ENCODE measurements around the gene SMOC1.

The SMOC1 gene

DNA sequence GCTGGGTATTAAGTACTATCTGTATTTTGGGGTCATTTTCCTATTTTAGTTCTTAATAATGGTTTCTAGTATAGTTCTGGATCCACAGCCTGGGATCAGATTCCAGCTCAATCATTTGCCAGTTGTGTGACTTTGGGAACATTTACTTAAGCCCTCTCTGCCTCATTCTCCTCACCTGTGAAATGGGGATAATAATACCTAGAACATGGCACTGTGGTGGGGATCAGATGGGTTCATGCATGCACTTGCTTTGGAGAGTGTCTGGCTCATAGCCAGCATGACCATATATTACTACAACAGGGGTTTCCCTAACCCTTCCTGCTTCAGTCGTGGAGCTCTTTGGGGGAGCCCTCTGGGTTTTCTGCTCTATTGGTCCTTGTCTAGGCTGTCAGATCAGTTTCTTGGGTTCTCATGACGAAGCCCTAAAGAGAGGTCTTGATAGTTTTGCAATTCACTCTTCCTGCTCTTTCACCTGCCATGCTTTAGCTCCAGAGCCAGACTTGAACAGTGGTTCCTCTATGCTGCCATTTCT is 34.1 kb upstream of the SMOC1 start:
- no peak overlapping the region for H3K27ac ChIP-seq
- TF ChIP-seq, protein P1, sequence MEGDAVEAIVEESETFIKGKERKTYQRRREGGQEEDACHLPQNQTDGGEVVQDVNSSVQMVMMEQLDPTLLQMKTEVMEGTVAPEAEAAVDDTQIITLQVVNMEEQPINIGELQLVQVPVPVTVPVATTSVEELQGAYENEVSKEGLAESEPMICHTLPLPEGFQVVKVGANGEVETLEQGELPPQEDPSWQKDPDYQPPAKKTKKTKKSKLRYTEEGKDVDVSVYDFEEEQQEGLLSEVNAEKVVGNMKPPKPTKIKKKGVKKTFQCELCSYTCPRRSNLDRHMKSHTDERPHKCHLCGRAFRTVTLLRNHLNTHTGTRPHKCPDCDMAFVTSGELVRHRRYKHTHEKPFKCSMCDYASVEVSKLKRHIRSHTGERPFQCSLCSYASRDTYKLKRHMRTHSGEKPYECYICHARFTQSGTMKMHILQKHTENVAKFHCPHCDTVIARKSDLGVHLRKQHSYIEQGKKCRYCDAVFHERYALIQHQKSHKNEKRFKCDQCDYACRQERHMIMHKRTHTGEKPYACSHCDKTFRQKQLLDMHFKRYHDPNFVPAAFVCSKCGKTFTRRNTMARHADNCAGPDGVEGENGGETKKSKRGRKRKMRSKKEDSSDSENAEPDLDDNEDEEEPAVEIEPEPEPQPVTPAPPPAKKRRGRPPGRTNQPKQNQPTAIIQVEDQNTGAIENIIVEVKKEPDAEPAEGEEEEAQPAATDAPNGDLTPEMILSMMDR (IDR thresholded peaks at IDR 0.05): no peak
- no peak for TF ChIP-seq ZFX (IDR thresholded peaks at IDR 0.05; ENCODE audit: borderline replicate concordance)

DNA sequence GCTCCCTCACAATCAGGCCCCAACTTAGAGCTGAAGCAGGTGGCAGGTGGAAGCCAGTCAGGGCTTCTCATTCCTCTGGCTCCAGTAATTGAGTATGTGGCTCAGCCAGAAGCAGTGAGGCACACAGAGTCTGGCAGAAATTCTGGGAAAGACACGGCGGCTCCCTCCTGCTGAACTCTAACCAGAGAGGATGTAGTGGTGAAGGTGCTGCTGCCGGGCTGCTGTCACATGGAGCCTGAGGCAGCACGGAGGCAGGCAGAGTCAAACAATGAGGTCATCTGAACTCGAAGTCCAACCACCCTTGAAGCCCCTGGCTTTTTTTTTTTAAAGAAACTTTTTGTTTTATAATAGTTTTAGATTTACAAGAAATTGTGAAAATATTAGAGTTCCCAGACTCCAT is 33.4 kb upstream of the SMOC1 start:
- TF ChIP-seq, protein P1 (IDR thresholded peaks at IDR 0.05): no peak
- no peak for TF ChIP-seq ZFX (IDR thresholded peaks at IDR 0.05; ENCODE audit: borderline replicate concordance)
- H3K27ac ChIP-seq: no peak overlapping the region

DNA sequence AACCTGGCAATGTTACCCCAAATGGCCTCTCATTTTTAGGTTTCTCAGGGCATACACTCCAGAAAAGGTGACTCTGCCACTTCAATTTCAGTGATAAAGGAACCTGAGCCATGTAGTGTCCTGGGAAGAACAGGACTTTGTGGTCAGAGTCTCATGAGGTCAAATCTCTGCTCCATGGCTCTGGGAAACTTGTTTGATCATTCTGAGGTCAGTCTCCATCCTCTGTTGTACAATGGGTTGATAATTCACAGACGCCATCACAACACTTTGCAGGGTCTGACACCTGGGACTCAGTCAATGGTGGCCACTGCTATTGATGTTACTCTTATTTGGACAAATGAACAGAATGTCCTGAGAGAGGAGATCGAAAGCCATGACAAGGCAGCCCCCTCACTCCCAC is 31.1 kb upstream of the SMOC1 start:
- TF ChIP-seq ZFX (IDR thresholded peaks at IDR 0.05; ENCODE audit: borderline replicate concordance): no peak
- TF ChIP-seq, protein P1 (IDR thresholded peaks at IDR 0.05): no peak
- H3K27ac ChIP-seq: no peak overlapping the region

DNA sequence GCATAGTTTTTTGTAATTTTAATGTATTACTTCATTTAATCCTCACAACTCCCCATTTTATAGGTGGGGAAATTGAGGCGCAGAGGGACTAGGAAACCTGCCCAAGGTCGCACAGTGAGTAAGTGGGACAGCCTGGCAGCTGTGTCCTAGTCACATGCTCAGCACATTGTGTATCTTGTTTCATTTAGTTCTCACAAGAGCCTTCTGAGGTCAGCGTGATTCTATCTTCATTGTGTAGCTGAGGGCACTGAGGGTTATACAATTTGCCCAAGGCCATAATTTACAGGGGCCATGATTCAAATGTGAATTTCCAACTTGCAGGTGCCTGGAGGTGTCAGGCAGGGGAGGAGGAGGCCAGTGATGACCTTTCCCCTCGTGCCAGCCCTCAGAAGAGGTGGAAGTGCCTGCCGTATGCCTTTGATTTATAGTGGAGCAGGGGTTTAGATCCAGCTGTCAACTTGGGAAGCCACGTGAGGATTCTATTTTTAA is 30.3 kb upstream of the SMOC1 start:
- H3K27ac ChIP-seq: no peak overlapping the region
- TF ChIP-seq, protein P1 (IDR thresholded peaks at IDR 0.05): no peak
- no peak for TF ChIP-seq ZFX (IDR thresholded peaks at IDR 0.05; ENCODE audit: borderline replicate concordance)

DNA sequence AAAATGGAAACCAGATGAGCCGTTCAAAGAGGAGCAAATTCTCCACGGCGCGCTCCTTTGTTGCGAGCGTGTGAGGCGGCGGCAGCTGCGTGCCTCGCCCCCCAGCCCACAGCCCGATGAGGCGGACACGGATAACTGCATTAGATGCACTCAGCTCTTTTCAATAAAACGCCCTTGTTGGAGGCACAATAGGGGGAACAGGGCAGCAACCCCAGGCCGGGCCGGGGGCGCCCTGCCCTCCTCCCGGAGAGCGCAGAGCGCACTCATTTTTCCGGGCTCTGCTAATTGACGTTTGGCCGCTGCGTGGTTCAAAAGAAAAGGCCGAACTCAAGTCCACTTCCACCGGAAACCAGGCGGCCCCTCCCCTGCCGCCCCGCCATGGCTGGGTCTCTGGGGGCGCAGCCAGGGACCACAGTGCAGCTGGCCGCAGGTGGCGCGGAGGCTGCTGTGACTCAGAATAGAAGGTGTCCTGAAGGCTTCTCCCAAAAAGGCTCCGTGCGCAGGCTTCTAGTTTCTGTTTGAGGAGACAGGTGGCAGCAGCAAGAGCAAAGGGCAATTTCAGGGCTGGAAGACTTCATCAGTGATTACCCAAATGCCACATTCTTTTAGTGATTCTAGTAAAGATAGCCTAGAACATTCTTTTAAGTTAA is 29.0 kb upstream of the SMOC1 start:
- no peak overlapping the region for H3K27ac ChIP-seq
- TF ChIP-seq ZFX (IDR thresholded peaks at IDR 0.05; ENCODE audit: borderline replicate concordance): no peak
- TF ChIP-seq, protein P1 (IDR thresholded peaks at IDR 0.05): no peak

DNA sequence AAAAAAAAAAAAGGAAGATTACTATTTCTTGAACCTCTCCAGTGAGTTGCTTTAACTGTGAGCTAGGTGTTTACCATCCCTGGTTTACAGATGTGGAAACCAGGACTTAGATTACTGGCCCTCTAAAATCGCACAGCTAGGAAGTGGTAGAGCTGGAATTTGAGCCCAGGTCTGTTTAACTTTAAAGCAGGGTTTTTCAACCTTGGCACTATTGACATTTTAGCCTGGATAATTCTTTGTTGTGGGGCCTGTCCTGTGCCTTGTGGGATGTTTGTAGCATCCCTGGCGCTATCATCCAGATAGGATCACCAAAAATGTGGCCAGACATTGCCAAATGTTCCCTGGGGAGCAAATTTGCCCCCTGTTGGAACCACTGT is 28.5 kb upstream of the SMOC1 start:
- TF ChIP-seq ZFX (IDR thresholded peaks at IDR 0.05; ENCODE audit: borderline replicate concordance): no peak
- TF ChIP-seq, protein P1 (IDR thresholded peaks at IDR 0.05): no peak
- no peak overlapping the region for H3K27ac ChIP-seq

DNA sequence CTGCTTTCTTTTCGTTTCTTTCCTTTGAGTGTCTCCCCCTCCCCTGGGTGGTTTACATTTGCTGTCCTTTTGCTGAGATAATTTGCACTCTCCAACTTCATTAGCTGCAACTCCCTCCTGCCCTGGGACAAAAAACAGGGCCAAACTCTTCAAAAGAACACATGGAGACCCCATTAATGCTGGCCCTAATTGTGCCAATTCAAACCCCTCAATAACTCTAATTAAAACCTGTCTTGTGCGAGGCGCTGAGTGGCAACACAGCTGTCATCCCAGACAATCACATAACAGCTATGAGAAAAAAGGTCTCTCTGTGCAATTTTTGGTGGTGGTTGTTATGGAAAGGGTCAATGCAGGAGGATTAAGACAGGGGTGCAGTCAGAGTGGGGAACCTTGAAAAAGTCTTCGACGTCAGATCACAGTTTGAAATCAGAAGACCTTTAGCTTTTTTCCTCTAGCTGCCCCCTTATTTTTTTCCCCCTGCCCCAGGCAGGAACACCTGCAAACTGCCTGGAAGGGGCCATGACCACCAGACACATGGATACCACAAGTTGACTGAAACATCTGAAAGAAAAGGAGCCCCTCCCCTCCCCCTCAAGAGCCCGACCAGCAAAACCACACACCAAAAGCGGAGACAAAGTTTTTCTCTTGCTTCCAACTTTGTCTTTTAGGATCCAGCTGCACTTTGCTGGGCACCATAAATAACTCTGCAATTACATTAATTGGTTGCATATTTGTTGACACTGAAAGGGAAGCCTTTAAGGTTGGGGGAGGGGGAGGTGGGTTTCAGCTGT is 26.5 kb upstream of the SMOC1 start:
- TF ChIP-seq, protein P1 (IDR thresholded peaks at IDR 0.05): no peak
- no peak for TF ChIP-seq ZFX (IDR thresholded peaks at IDR 0.05; ENCODE audit: borderline replicate concordance)
- no peak overlapping the region for H3K27ac ChIP-seq
